GM10248 (cell line): ENCODE data around the gene LINGO1.

Experiments
- CTCF ChIA-PET: fragments of 300-600 bp; sonication (Branson Sonifier 250); formaldehyde crosslinking; extraction: SDS; loops from one replicate; lab custom pipeline; 2021; ENCODE audit warnings: antibody characterized with exemption; lab: Yijun Ruan, JAX
- POLR2A ChIA-PET: fragments of 350-650 bp; sonication (Branson Sonifier 250); formaldehyde crosslinking; extraction: SDS; loops from one replicate; lab custom pipeline; 2020; ENCODE audit warnings: antibody characterized with exemption; lab: Yijun Ruan, JAX
- DNase-seq: peaks from one replicate; pipeline ENCODE4 v3.0.0; 2012; ENCODE audit errors: extremely low spot score
- CTCF ChIP-seq: IDR thresholded peaks from 2 replicates; pipeline ENCODE4 v1.5.1; 2012; ENCODE audit warnings: mild to moderate bottlenecking, low read depth; ENCODE audit errors: extremely low read depth, missing control alignments, control extremely low read depth

The LINGO1 gene

GRCh38 chr15:77573802-77574201 lies 58.9 kb downstream of the LINGO1 start:
- DNase-seq = no peak
- ChIA-PET POLR2A (no interaction called here), CTCF (interaction anchor here (0.9 to 1.6 kb wide), 2 partner anchors 31 to 61 kb away, joined by 3 read pairs; no protein-coding TSS in a partner anchor)
- no peak for TF ChIP-seq CTCF

- ChIA-PET POLR2A (no interaction called here), CTCF (interaction anchor here (0.7 kb wide), 1 partner anchor 29 kb away, joined by 3 read pairs; no protein-coding TSS in a partner anchor)
Measured at GRCh38 chr15:77572186-77572585, 60.5 kb downstream of the LINGO1 start.

GRCh38 chr15:77571741-77572140 lies 61.0 kb downstream of the LINGO1 start:
- ChIA-PET CTCF (interaction anchor here (0.7 kb wide), 1 partner anchor 28 kb away, joined by 3 read pairs; no protein-coding TSS in a partner anchor), POLR2A (no interaction called here)
- TF ChIP-seq CTCF = no peak
- no peak for DNase-seq

More at GRCh38 chr15:77572186-77572585, 60.5 kb downstream of the LINGO1 start:
- DNase-seq = no peak
- TF ChIP-seq CTCF = no peak

GRCh38 chr15:77571181-77571580 lies 61.5 kb downstream of the LINGO1 start:
- CTCF ChIA-PET = no interaction called here
- no peak for DNase-seq
- no peak for TF ChIP-seq CTCF
- POLR2A ChIA-PET = no interaction called here

GRCh38 chr15:77569729-77570125 lies 63.0 kb downstream of the LINGO1 start:
- DNase-seq = no peak
- no peak for TF ChIP-seq CTCF
- CTCF ChIA-PET = interaction anchor here (1.2 kb wide), 2 partner anchors 26 to 73 kb away, joined by 3 to 7 read pairs; no protein-coding TSS in a partner anchor
- POLR2A ChIA-PET = no interaction called here

- TF ChIP-seq CTCF = no peak
- DNase-seq = no peak
- ChIA-PET CTCF (interaction anchor here (1.2 to 1.4 kb wide), 2 partner anchors 26 to 451 kb away, joined by 3 to 7 read pairs; no protein-coding TSS in a partner anchor), POLR2A (no interaction called here)
Measured at GRCh38 chr15:77568973-77569728, 63.6 kb downstream of the LINGO1 start.
